ENCODE results near the gene IPP. TPM values are rescaled to one million over a fixed set of nuclear protein-coding genes. Genes with fewer than 3 reads are reported as not detected.
"Not testable (repeated sequence)": the region's sequence is repeated elsewhere in the genome, so short reads cannot be mapped to it uniquely, and the experiment has no call there.

Gene IPP
- polyA plus RNA-seq, 1 donor (not counting 4 experiments of a cell fraction or from before 2014, with no cell fraction given): 10.0 TPM

DNA sequence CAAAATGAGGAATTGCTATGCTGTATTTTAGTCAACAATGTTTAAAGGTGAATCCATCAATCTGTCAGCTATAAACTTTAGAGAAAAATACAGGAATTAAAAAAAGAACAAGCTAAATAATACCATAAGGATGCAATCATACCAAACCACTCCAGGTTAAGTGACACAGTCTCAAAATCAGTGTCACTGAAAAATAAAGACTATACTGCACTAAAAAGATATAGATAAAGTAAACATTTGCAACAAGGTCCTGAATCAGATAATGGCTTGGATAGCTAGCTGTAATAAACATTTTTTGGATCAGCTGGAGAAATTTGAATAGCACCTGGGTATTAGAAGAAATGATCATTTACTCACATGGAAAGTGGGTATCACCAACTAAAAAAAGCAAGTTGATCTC lies 72.0 kb downstream of the IPP start:
- Histone ChIP-seq H3K79me2 (ENCODE audit: control insufficient read depth, insufficient read depth, low read length) (peaks cover 97% of the 10 kb centered on the region), H3K4me2 (ENCODE audit: control insufficient read depth, extremely low read depth, insufficient read depth, low read depth, low read length) (no peak overlapping the region), H3K4me3 (ENCODE audit: control insufficient read depth in 2 of 3, extremely low read depth in 1 of 3, insufficient read depth in 2 of 3, low read depth in 1 of 3, low read length in 3 of 3) (no peak overlapping the region), H3K9me3 (ENCODE audit: control insufficient read depth, low read depth, low read length) (no peaks in the 10 kb centered on the region), H3K36me3 (ENCODE audit: control insufficient read depth in 2 of 2, extremely low read depth in 1 of 2, insufficient read depth in 2 of 2, low read length in 2 of 2) (peaks cover 0 to 4% of the 10 kb centered on the region in 2 experiments), H3K9me1 (ENCODE audit: control insufficient read depth, extremely low read depth, insufficient read depth, low read length) (peaks cover 2% of the 10 kb centered on the region), H3K27me3 (ENCODE audit: control insufficient read depth, extremely low read depth, insufficient read depth, low read length) (no peaks in the 10 kb centered on the region), H2AFZ (ENCODE audit: control insufficient read depth, low read length) (no peak overlapping the region), H3K9ac (ENCODE audit: control insufficient read depth, extremely low read depth, insufficient read depth, low read length) (no peak overlapping the region), H4K20me1 (ENCODE audit: control insufficient read depth, extremely low read depth, insufficient read depth, low read length) (peaks cover 18% of the 10 kb centered on the region), H3K4me1 (ENCODE audit: control insufficient read depth, extremely low read depth, insufficient read depth, low read length) (peaks cover 32% of the 10 kb centered on the region), H3K27ac (ENCODE audit: control insufficient read depth, insufficient read depth, low read length) (no peak overlapping the region)
- TF ChIP-seq, protein P1, sequence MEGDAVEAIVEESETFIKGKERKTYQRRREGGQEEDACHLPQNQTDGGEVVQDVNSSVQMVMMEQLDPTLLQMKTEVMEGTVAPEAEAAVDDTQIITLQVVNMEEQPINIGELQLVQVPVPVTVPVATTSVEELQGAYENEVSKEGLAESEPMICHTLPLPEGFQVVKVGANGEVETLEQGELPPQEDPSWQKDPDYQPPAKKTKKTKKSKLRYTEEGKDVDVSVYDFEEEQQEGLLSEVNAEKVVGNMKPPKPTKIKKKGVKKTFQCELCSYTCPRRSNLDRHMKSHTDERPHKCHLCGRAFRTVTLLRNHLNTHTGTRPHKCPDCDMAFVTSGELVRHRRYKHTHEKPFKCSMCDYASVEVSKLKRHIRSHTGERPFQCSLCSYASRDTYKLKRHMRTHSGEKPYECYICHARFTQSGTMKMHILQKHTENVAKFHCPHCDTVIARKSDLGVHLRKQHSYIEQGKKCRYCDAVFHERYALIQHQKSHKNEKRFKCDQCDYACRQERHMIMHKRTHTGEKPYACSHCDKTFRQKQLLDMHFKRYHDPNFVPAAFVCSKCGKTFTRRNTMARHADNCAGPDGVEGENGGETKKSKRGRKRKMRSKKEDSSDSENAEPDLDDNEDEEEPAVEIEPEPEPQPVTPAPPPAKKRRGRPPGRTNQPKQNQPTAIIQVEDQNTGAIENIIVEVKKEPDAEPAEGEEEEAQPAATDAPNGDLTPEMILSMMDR (optimal IDR thresholded peaks at IDR 0.05 in 1 of 3, IDR thresholded peaks at IDR 0.05 in 1 of 3, conservative IDR thresholded peaks at IDR 0.05 in 1 of 3; ENCODE audit: extremely low read depth in 1 of 3, insufficient read depth in 2 of 3, low read length in 3 of 3): no peak
- TF ChIP-seq EZH2 (IDR thresholded peaks at IDR 0.05; ENCODE audit: low read length): no peak
- dilution Hi-C loops (cut with MboI; ENCODE audit: extremely low pct_ligation_motif_present, low sequenced_read_pairs): loop anchor here (25.0 kb wide), 1 partner anchor 184 kb away; no protein-coding TSS in a partner anchor
- FAIRE-seq (no peak), DNase-seq (ENCODE audit: low read depth, low spot score) (no peak)

DNA sequence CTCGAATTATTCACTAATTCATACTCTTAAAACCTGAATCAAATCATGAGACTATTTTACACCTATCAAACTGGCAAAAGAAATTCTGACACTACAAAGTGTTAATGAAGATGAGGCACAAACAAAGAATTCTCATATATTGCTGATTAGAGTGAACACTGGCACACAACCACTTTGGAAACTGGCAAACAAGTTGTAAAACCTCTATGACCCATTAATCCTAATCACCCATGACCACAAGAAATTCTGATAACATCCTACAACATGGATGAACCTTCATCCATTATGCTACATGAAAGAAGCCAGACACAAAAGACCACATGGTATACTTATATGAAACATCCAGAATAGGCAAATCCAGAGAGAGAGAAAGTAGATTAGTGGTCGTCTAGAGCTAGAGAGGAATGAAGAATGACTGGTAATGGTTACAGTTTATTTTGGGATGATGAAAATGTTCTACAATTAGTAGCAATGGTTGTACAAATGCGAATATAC lies 72.7 kb downstream of the IPP start:
- Histone ChIP-seq H3K9me1 (ENCODE audit: control insufficient read depth, extremely low read depth, insufficient read depth, low read length) (peaks cover 2% of the 10 kb centered on the region), H3K79me2 (ENCODE audit: control insufficient read depth, insufficient read depth, low read length) (peaks cover 97% of the 10 kb centered on the region), H3K9me3 (ENCODE audit: control insufficient read depth, low read depth, low read length) (no peaks in the 10 kb centered on the region), H3K4me2 (ENCODE audit: control insufficient read depth, extremely low read depth, insufficient read depth, low read depth, low read length) (no peak overlapping the region), H3K27me3 (ENCODE audit: control insufficient read depth, extremely low read depth, insufficient read depth, low read length) (no peaks in the 10 kb centered on the region), H3K4me1 (ENCODE audit: control insufficient read depth, extremely low read depth, insufficient read depth, low read length) (peaks cover 31% of the 10 kb centered on the region), H3K36me3 (ENCODE audit: control insufficient read depth in 2 of 2, extremely low read depth in 1 of 2, insufficient read depth in 2 of 2, low read length in 2 of 2) (peaks cover 0 to 4% of the 10 kb centered on the region in 2 experiments), H2AFZ (ENCODE audit: control insufficient read depth, low read length) (no peak overlapping the region), H3K9ac (ENCODE audit: control insufficient read depth, extremely low read depth, insufficient read depth, low read length) (no peak overlapping the region), H4K20me1 (ENCODE audit: control insufficient read depth, extremely low read depth, insufficient read depth, low read length) (peaks cover 22% of the 10 kb centered on the region), H3K27ac (ENCODE audit: control insufficient read depth, insufficient read depth, low read length) (no peak overlapping the region), H3K4me3 (ENCODE audit: control insufficient read depth in 2 of 3, extremely low read depth in 1 of 3, insufficient read depth in 2 of 3, low read depth in 1 of 3, low read length in 3 of 3) (no peak overlapping the region)
- dilution Hi-C loops (cut with MboI; ENCODE audit: extremely low pct_ligation_motif_present, low sequenced_read_pairs): loop anchor here (25.0 kb wide), 1 partner anchor 185 kb away; no protein-coding TSS in a partner anchor
- TF ChIP-seq, protein P1 (optimal IDR thresholded peaks at IDR 0.05 in 1 of 3, IDR thresholded peaks at IDR 0.05 in 1 of 3, conservative IDR thresholded peaks at IDR 0.05 in 1 of 3; ENCODE audit: extremely low read depth in 1 of 3, insufficient read depth in 2 of 3, low read length in 3 of 3): no peak
- TF ChIP-seq EZH2 (IDR thresholded peaks at IDR 0.05; ENCODE audit: low read length): no peak
- FAIRE-seq (no peak), DNase-seq (ENCODE audit: low read depth, low spot score) (no peak)

DNA sequence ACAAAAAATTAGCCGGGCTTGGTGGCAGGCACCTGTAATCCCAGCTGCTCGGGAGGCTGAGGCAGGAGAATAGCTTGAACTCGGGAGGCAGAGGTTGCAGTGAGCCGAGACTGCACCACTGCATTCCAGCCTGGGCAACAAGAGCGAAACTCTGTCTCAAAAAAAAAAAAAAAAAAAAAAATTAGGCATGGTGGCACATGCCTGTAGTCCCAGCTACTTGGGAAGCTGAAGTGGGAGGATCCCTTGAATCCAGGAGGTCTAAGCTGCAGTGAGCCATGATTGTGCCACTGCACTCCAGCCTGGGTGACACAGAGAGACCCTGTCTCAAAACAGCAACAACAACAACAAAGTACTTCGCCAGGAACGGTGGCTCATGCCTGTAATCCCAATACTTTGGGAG lies 73.9 kb downstream of the IPP start:
- H4K20me1 ChIP-seq (ENCODE audit: control insufficient read depth, extremely low read depth, insufficient read depth, low read length): peaks cover 24% of the 10 kb centered on the region
- FAIRE-seq; H3K36me3 ChIP-seq (ENCODE audit: control insufficient read depth in 2 of 2, extremely low read depth in 1 of 2, insufficient read depth in 2 of 2, low read length in 2 of 2); H3K9ac ChIP-seq (ENCODE audit: control insufficient read depth, extremely low read depth, insufficient read depth, low read length); H3K27ac ChIP-seq (ENCODE audit: control insufficient read depth, insufficient read depth, low read length); H3K4me3 ChIP-seq (ENCODE audit: control insufficient read depth in 2 of 3, extremely low read depth in 1 of 3, insufficient read depth in 2 of 3, low read depth in 1 of 3, low read length in 3 of 3); DNase-seq (ENCODE audit: low read depth, low spot score); H3K9me3 ChIP-seq (ENCODE audit: control insufficient read depth, low read depth, low read length); H3K4me2 ChIP-seq (ENCODE audit: control insufficient read depth, extremely low read depth, insufficient read depth, low read depth, low read length); H2AFZ ChIP-seq (ENCODE audit: control insufficient read depth, low read length); H3K9me1 ChIP-seq (ENCODE audit: control insufficient read depth, extremely low read depth, insufficient read depth, low read length); H3K27me3 ChIP-seq (ENCODE audit: control insufficient read depth, extremely low read depth, insufficient read depth, low read length): not testable (repeated sequence)
- H3K4me1 ChIP-seq (ENCODE audit: control insufficient read depth, extremely low read depth, insufficient read depth, low read length): peaks cover 25% of the 10 kb centered on the region
- peaks cover 96% of the 10 kb centered on the region for H3K79me2 ChIP-seq (ENCODE audit: control insufficient read depth, insufficient read depth, low read length)
- dilution Hi-C loops (cut with MboI; ENCODE audit: extremely low pct_ligation_motif_present, low sequenced_read_pairs): loop anchor here (25.0 kb wide), 1 partner anchor 186 kb away; no protein-coding TSS in a partner anchor
